ENCODE results near the gene FRAS1.
A peak's percentile ranks its signal among the peaks of the same experiment; 100 is the strongest.
"Not testable (repeated sequence)": the region's sequence is repeated elsewhere in the genome, so short reads cannot be mapped to it uniquely, and the experiment has no call there.

The FRAS1 gene

GRCh38 chr4:78057135-78057599 is at the start of gene FRAS1:
TSS of gene FRAS1 (plus strand) at chr4:78057323. CDS start at chr4:78058010, 687 bp downstream.
- H3K4me1 Mint-ChIP-seq: peaks cover 41% of the 10 kb centered on the region
- H3K27me3 Mint-ChIP-seq (ENCODE audit: low read depth, poor library complexity): no peaks in the 10 kb centered on the region
- H3K4me3 Mint-ChIP-seq: peak within 1 kb of the TSS; percentile 98
- H3K36me3 Mint-ChIP-seq (ENCODE audit: low read depth): no peaks in the 10 kb centered on the region
- DNase-seq: peak; percentile 78
- H3K9me3 Mint-ChIP-seq: no peaks in the 10 kb centered on the region
- H3K27ac Mint-ChIP-seq: peak within 1 kb of the TSS; percentile 91
- TF ChIP-seq CTCF (IDR thresholded peaks at IDR 0.05): no peak

GRCh38 chr4:78011003-78011402 is 46.1 kb upstream of the FRAS1 start:
- H3K9me3 Mint-ChIP-seq: peaks cover 34% of the 10 kb centered on the region
- not testable (repeated sequence) for DNase-seq; H3K4me3 Mint-ChIP-seq; H3K27me3 Mint-ChIP-seq (ENCODE audit: low read depth, poor library complexity); H3K4me1 Mint-ChIP-seq; H3K27ac Mint-ChIP-seq; H3K36me3 Mint-ChIP-seq (ENCODE audit: low read depth)

GRCh38 chr4:78014889-78015886 is 41.9 kb upstream of the FRAS1 start:
- Mint-ChIP-seq H3K27me3 (ENCODE audit: low read depth, poor library complexity) (no peaks in the 10 kb centered on the region), H3K9me3 (peaks cover 28% of the 10 kb centered on the region), H3K27ac (no peak overlapping the region), H3K4me1 (peaks cover 11% of the 10 kb centered on the region), H3K4me3 (no peak overlapping the region), H3K36me3 (ENCODE audit: low read depth) (peaks cover 7% of the 10 kb centered on the region)
- no peak for DNase-seq
- TF ChIP-seq CTCF (IDR thresholded peaks at IDR 0.05): no peak

- H3K27ac Mint-ChIP-seq: peak overlapping the region; percentile 49
- no peaks in the 10 kb centered on the region for H3K36me3 Mint-ChIP-seq (ENCODE audit: low read depth)
These were observed 38.7 kb upstream of the FRAS1 start for GRCh38 chr4:78018271-78019049.

GRCh38 chr4:78019414-78019813 is 37.7 kb upstream of the FRAS1 start:
- DNase-seq: no peak
- no peak for TF ChIP-seq CTCF (IDR thresholded peaks at IDR 0.05)
- peaks cover 18% of the 10 kb centered on the region for H3K4me1 Mint-ChIP-seq
- H3K36me3 Mint-ChIP-seq (ENCODE audit: low read depth): no peaks in the 10 kb centered on the region
- H3K4me3 Mint-ChIP-seq: no peak overlapping the region
- H3K9me3 Mint-ChIP-seq: peaks cover 4% of the 10 kb centered on the region
- no peak overlapping the region for H3K27ac Mint-ChIP-seq
- no peaks in the 10 kb centered on the region for H3K27me3 Mint-ChIP-seq (ENCODE audit: low read depth, poor library complexity)

More at GRCh38 chr4:78018271-78019049, 38.7 kb upstream of the FRAS1 start:
- TF ChIP-seq CTCF (IDR thresholded peaks at IDR 0.05): no peak
- peaks cover 7% of the 10 kb centered on the region for H3K9me3 Mint-ChIP-seq
- no peak overlapping the region for H3K4me3 Mint-ChIP-seq
- DNase-seq: no peak
- H3K4me1 Mint-ChIP-seq: peaks cover 18% of the 10 kb centered on the region
- no peaks in the 10 kb centered on the region for H3K27me3 Mint-ChIP-seq (ENCODE audit: low read depth, poor library complexity)

- Mint-ChIP-seq H3K27me3 (ENCODE audit: low read depth, poor library complexity) (no peaks in the 10 kb centered on the region), H3K36me3 (ENCODE audit: low read depth) (no peaks in the 10 kb centered on the region), H3K4me1 (peaks cover 13% of the 10 kb centered on the region), H3K27ac (no peak overlapping the region), H3K4me3 (no peak overlapping the region), H3K9me3 (no peaks in the 10 kb centered on the region)
- DNase-seq: no peak
- TF ChIP-seq CTCF (IDR thresholded peaks at IDR 0.05): no peak
These were observed 36.4 kb upstream of the FRAS1 start for GRCh38 chr4:78020677-78021076.
